ENCODE measurements around the gene RBM44.

RBM44 gene

GRCh38 chr2:237884681-237885080, 86.1 kb downstream of the RBM44 start:
- H3K9ac ChIP-seq (ENCODE audit: low read length): no peak overlapping the region
- H3K27ac ChIP-seq (ENCODE audit: low read length): no peak overlapping the region

GRCh38 chr2:237885111-237885930, 86.7 kb downstream of the RBM44 start:
- no peak overlapping the region for H3K27ac ChIP-seq (ENCODE audit: low read length)
- H3K36me3 ChIP-seq (ENCODE audit: control insufficient read depth, low read depth, low read length): no peaks in the 10 kb centered on the region
- H3K4me1 ChIP-seq (ENCODE audit: control insufficient read depth, low read depth, low read length): no peaks in the 10 kb centered on the region
- H3K4me3 ChIP-seq (ENCODE audit: low read length): no peak overlapping the region
- H3K9me3 ChIP-seq (ENCODE audit: control insufficient read depth, low read depth, low read length): no peaks in the 10 kb centered on the region
- no peaks in the 10 kb centered on the region for H3K27me3 ChIP-seq (ENCODE audit: control insufficient read depth, insufficient read depth, low read length)
- H3K9ac ChIP-seq (ENCODE audit: low read length): no peak overlapping the region

More at GRCh38 chr2:237884681-237885080, 86.1 kb downstream of the RBM44 start:
- Histone ChIP-seq H3K9me3 (ENCODE audit: control insufficient read depth, low read depth, low read length) (no peaks in the 10 kb centered on the region), H3K4me1 (ENCODE audit: control insufficient read depth, low read depth, low read length) (no peaks in the 10 kb centered on the region), H3K4me3 (ENCODE audit: low read length) (no peak overlapping the region), H3K36me3 (ENCODE audit: control insufficient read depth, low read depth, low read length) (no peaks in the 10 kb centered on the region), H3K27me3 (ENCODE audit: control insufficient read depth, insufficient read depth, low read length) (no peaks in the 10 kb centered on the region)

- H3K27me3 ChIP-seq (ENCODE audit: control insufficient read depth, insufficient read depth, low read length): no peaks in the 10 kb centered on the region
- H3K4me3 ChIP-seq (ENCODE audit: low read length): no peak overlapping the region
- H3K36me3 ChIP-seq (ENCODE audit: control insufficient read depth, low read depth, low read length): no peaks in the 10 kb centered on the region
- no peaks in the 10 kb centered on the region for H3K9me3 ChIP-seq (ENCODE audit: control insufficient read depth, low read depth, low read length)
- H3K9ac ChIP-seq (ENCODE audit: low read length): no peak overlapping the region
- no peaks in the 10 kb centered on the region for H3K4me1 ChIP-seq (ENCODE audit: control insufficient read depth, low read depth, low read length)
- no peak overlapping the region for H3K27ac ChIP-seq (ENCODE audit: low read length)
Measured at GRCh38 chr2:237885931-237886684, 87.5 kb downstream of the RBM44 start.

GRCh38 chr2:237886685-237887481, 88.3 kb downstream of the RBM44 start:
- H3K9ac ChIP-seq (ENCODE audit: low read length): no peak overlapping the region
- H3K9me3 ChIP-seq (ENCODE audit: control insufficient read depth, low read depth, low read length): no peaks in the 10 kb centered on the region
- H3K4me1 ChIP-seq (ENCODE audit: control insufficient read depth, low read depth, low read length): no peaks in the 10 kb centered on the region
- no peaks in the 10 kb centered on the region for H3K27me3 ChIP-seq (ENCODE audit: control insufficient read depth, insufficient read depth, low read length)
- no peaks in the 10 kb centered on the region for H3K36me3 ChIP-seq (ENCODE audit: control insufficient read depth, low read depth, low read length)
- no peak overlapping the region for H3K27ac ChIP-seq (ENCODE audit: low read length)
- H3K4me3 ChIP-seq (ENCODE audit: low read length): no peak overlapping the region

- H3K27me3 ChIP-seq (ENCODE audit: control insufficient read depth, insufficient read depth, low read length): no peaks in the 10 kb centered on the region
- H3K9me3 ChIP-seq (ENCODE audit: control insufficient read depth, low read depth, low read length): no peaks in the 10 kb centered on the region
- H3K27ac ChIP-seq (ENCODE audit: low read length): no peak overlapping the region
Measured at GRCh38 chr2:237888389-237888788, 89.8 kb downstream of the RBM44 start.

GRCh38 chr2:237889016-237889415, 90.4 kb downstream of the RBM44 start:
- no peaks in the 10 kb centered on the region for H3K36me3 ChIP-seq (ENCODE audit: control insufficient read depth, low read depth, low read length)
- no peak overlapping the region for H3K27ac ChIP-seq (ENCODE audit: low read length)
- no peaks in the 10 kb centered on the region for H3K4me1 ChIP-seq (ENCODE audit: control insufficient read depth, low read depth, low read length)
- H3K9me3 ChIP-seq (ENCODE audit: control insufficient read depth, low read depth, low read length): no peaks in the 10 kb centered on the region
- H3K9ac ChIP-seq (ENCODE audit: low read length): no peak overlapping the region
- H3K4me3 ChIP-seq (ENCODE audit: low read length): no peak overlapping the region
- no peaks in the 10 kb centered on the region for H3K27me3 ChIP-seq (ENCODE audit: control insufficient read depth, insufficient read depth, low read length)

More at GRCh38 chr2:237888389-237888788, 89.8 kb downstream of the RBM44 start:
- H3K4me1 ChIP-seq (ENCODE audit: control insufficient read depth, low read depth, low read length): no peaks in the 10 kb centered on the region
- no peak overlapping the region for H3K9ac ChIP-seq (ENCODE audit: low read length)
- H3K36me3 ChIP-seq (ENCODE audit: control insufficient read depth, low read depth, low read length): no peaks in the 10 kb centered on the region
- H3K4me3 ChIP-seq (ENCODE audit: low read length): no peak overlapping the region

GRCh38 chr2:237889811-237890210, 91.2 kb downstream of the RBM44 start:
- Histone ChIP-seq H3K4me1 (ENCODE audit: control insufficient read depth, low read depth, low read length) (no peaks in the 10 kb centered on the region), H3K4me3 (ENCODE audit: low read length) (no peak overlapping the region), H3K9ac (ENCODE audit: low read length) (no peak overlapping the region), H3K36me3 (ENCODE audit: control insufficient read depth, low read depth, low read length) (no peaks in the 10 kb centered on the region), H3K27me3 (ENCODE audit: control insufficient read depth, insufficient read depth, low read length) (no peaks in the 10 kb centered on the region), H3K27ac (ENCODE audit: low read length) (no peak overlapping the region), H3K9me3 (ENCODE audit: control insufficient read depth, low read depth, low read length) (no peaks in the 10 kb centered on the region)

Measured in iPS-18a (cell line).